HL-60/S4 (cell line): ENCODE measurements around the gene PDE10A.

Experiments
- in situ Hi-C: fragments of 300-500 bp; cut with MboI; formaldehyde crosslinking; loops from 2 replicates; pipeline ENCODE4 v1.14.3; 2022; ENCODE audit warnings: low sequenced_read_pairs

The PDE10A gene

GRCh38 chr6:165656581-165657324 lies 6.3 kb downstream of the PDE10A start:
- in situ Hi-C loops, result no loop called here

- in situ Hi-C loops, result no loop called here
Observed at GRCh38 chr6:165655191-165655590, 7.8 kb downstream of the PDE10A start.

- in situ Hi-C loops, result no loop called here
Observed at GRCh38 chr6:165654144-165654543, 8.9 kb downstream of the PDE10A start.

GRCh38 chr6:165653607-165654006 lies 9.4 kb downstream of the PDE10A start:
- in situ Hi-C loops, result no loop called here

- in situ Hi-C loops, result no loop called here
Observed at GRCh38 chr6:165653196-165653595, 9.8 kb downstream of the PDE10A start.

- in situ Hi-C loops, result no loop called here
Observed at GRCh38 chr6:165652766-165653165, 10.3 kb downstream of the PDE10A start.

- in situ Hi-C loops, result no loop called here
Observed at GRCh38 chr6:165649166-165650137, 13.6 kb downstream of the PDE10A start.

- in situ Hi-C loops, result no loop called here
Observed at GRCh38 chr6:165647041-165647440, 16.0 kb downstream of the PDE10A start.

- in situ Hi-C loops, result no loop called here
Observed at GRCh38 chr6:165645919-165646318, 17.1 kb downstream of the PDE10A start.

- in situ Hi-C loops, result no loop called here
Observed at GRCh38 chr6:165644586-165645266, 18.3 kb downstream of the PDE10A start.

- in situ Hi-C loops, result no loop called here
Observed at GRCh38 chr6:165643015-165643414, 20.0 kb downstream of the PDE10A start.

- in situ Hi-C loops, result no loop called here
Observed at GRCh38 chr6:165641672-165642156, 21.3 kb downstream of the PDE10A start.

GRCh38 chr6:165640806-165641205 lies 22.2 kb downstream of the PDE10A start:
- in situ Hi-C loops, result no loop called here

- in situ Hi-C loops, result no loop called here
Observed at GRCh38 chr6:165638530-165638929, 24.5 kb downstream of the PDE10A start.

- in situ Hi-C loops, result no loop called here
Observed at GRCh38 chr6:165637586-165637985, 25.5 kb downstream of the PDE10A start.

- in situ Hi-C loops, result no loop called here
Observed at GRCh38 chr6:165636402-165637048, 26.5 kb downstream of the PDE10A start.

- in situ Hi-C loops, result no loop called here
Observed at GRCh38 chr6:165635965-165636364, 27.1 kb downstream of the PDE10A start.

- in situ Hi-C loops, result no loop called here
Observed at GRCh38 chr6:165634101-165634880, 28.8 kb downstream of the PDE10A start.

- in situ Hi-C loops, result no loop called here
Observed at GRCh38 chr6:165632194-165632593, 30.8 kb downstream of the PDE10A start.

GRCh38 chr6:165630544-165630953 lies 32.5 kb downstream of the PDE10A start:
- in situ Hi-C loops, result no loop called here
